Large intestine (tissue), 12 donors: ENCODE results near the gene DDO. TPM values are rescaled to one million over a fixed set of nuclear protein-coding genes. Genes with fewer than 3 reads are reported as not detected.
"Not testable (repeated sequence)": the region's sequence is repeated elsewhere in the genome, so short reads cannot be mapped to it uniquely, and the experiment has no call there.

Source experiments
- DNase-seq, 2 donors: peaks; one replicate each; pipeline versions ENCODE4 v3.0.0 to v3.0.0-alpha.2; 2013
- H3K27ac ChIP-seq: one replicate; pipeline ENCODE4 v1.5.1; 2013; ENCODE audit warnings: low read length
- H3K27me3 ChIP-seq: 2 replicates; pipeline ENCODE4 v1.6.1; 2013; ENCODE audit warnings: low read length; ENCODE audit not compliant: control insufficient read depth, insufficient read depth
- H3K36me3 ChIP-seq: 2 replicates; pipeline ENCODE4 v1.6.1; 2013; ENCODE audit warnings: low read length; ENCODE audit not compliant: control insufficient read depth, insufficient read depth
- H3K4me1 ChIP-seq: one replicate; pipeline ENCODE4 v1.6.1; 2013; ENCODE audit warnings: low read length; ENCODE audit not compliant: control insufficient read depth, insufficient read depth
- H3K4me3 ChIP-seq: one replicate; pipeline ENCODE4 v1.5.1; 2013; ENCODE audit warnings: low read length
- H3K9me3 ChIP-seq: one replicate; pipeline ENCODE4 v1.6.1; 2013; ENCODE audit warnings: mild to moderate bottlenecking, low read depth, low read length, moderate library complexity; ENCODE audit not compliant: control insufficient read depth
- WGBS: methylation state at CpG from one replicate; pipeline ENCODE4 v1.1.5; 2013; ENCODE audit warnings: low lambda C conversion rate; ENCODE audit not compliant: insufficient coverage; 5-methylcytosine and 5-hydroxymethylcytosine counted together
- long read RNA-seq, 11 donors: transcript quantifications; one replicate each; lab custom pipeline, GENCODE V29; 2026
- polyA plus RNA-seq: library from polyadenylated mRNA; unstranded; fragments of 120-200 nt; gene quantifications from one replicate; pipeline ENCODE4 v1.2.1, GENCODE V29; 2013

DDO gene, protein sequence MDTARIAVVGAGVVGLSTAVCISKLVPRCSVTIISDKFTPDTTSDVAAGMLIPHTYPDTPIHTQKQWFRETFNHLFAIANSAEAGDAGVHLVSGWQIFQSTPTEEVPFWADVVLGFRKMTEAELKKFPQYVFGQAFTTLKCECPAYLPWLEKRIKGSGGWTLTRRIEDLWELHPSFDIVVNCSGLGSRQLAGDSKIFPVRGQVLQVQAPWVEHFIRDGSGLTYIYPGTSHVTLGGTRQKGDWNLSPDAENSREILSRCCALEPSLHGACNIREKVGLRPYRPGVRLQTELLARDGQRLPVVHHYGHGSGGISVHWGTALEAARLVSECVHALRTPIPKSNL
- polyA plus RNA-seq: 5.2 TPM
- long read RNA-seq, donor 1, partial matches to known transcripts: 0 of 1 reads
- long read RNA-seq, donor 1, other reads (novel, unspliced or antisense): 0 of 1 reads
- long read RNA-seq, donor 2, partial matches to known transcripts: 0 of 4 reads
- long read RNA-seq, donor 2, other reads (novel, unspliced or antisense): 0 of 4 reads
- long read RNA-seq, donor 3, partial matches to known transcripts: 0 of 4 reads
- long read RNA-seq, donor 3, other reads (novel, unspliced or antisense): 0 of 4 reads
- long read RNA-seq, donor 4: 0 reads
- long read RNA-seq, donor 5: 0 reads
- long read RNA-seq, donor 6: 0 reads
- long read RNA-seq, donor 7: 0 reads
- long read RNA-seq, donor 8: 0 reads
- long read RNA-seq, donor 9, partial matches to known transcripts: 0 of 2 reads
- long read RNA-seq, donor 9, other reads (novel, unspliced or antisense): 0 of 2 reads
- long read RNA-seq, donor 10, partial matches to known transcripts: 0 of 1 reads
- long read RNA-seq, donor 10, other reads (novel, unspliced or antisense): 0 of 1 reads
- long read RNA-seq, donor 11, partial matches to known transcripts: 0 of 1 reads
- long read RNA-seq, donor 11, other reads (novel, unspliced or antisense): 0 of 1 reads

DNA sequence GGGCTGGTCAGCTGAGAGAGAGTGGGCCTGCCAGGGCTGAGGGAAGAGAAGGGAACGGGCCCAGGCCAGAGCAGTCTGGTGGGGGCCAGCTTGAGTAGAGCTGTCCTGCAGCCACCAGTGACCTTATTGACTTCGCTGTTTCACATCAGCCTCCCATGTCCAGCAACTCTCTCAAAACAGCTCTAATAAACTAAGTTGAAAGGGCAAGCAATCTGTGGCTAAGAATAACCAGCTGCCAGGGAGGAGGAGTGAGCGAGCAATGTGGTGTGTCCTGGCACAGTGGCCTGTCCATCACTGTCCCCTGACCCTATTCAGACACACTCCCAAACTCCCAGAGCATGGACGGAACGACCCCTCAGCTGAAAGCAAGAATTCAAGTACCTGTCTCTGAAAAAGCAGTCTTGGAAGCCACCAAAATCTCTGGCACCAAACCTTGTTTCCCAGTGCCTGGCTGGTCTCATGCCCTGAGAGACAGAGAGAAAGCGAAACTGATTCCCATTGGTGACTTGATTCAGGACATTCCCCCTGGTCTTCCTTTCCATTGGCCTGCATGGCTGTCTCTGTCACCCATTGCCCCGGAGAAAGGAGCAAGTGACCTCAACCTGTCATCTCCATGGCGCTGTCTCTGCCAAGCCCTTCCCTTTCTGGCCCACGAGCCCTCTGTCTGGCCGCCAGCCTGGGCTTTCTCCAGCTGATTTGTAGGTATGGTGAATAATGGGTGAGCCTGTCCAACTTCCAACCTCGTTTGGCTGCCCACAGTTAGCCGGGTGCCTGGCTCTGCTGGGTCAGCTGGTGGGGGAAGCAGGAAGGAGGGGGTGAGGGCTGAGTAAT lies at the start of gene DDO:
DDO (minus strand) TSS at position 490 of the 831 bp plus-strand sequence. CDS start 2,113 bp downstream, outside the sequence.
- Histone ChIP-seq H3K27me3 (no peaks in the 10 kb centered on the region), H3K27ac (peak within 1 kb of the TSS; percentile 67), H3K4me3 (peak within 1 kb of the TSS; percentile 13), H3K4me1 (peaks cover 42% of the 10 kb centered on the region), H3K9me3 (no peaks in the 10 kb centered on the region), H3K36me3 (no peaks in the 10 kb centered on the region)
- no CpG with 5 or more reads among the region's 12 CpGs for WGBS
- peak; percentile 32 to 62 for DNase-seq

DNA sequence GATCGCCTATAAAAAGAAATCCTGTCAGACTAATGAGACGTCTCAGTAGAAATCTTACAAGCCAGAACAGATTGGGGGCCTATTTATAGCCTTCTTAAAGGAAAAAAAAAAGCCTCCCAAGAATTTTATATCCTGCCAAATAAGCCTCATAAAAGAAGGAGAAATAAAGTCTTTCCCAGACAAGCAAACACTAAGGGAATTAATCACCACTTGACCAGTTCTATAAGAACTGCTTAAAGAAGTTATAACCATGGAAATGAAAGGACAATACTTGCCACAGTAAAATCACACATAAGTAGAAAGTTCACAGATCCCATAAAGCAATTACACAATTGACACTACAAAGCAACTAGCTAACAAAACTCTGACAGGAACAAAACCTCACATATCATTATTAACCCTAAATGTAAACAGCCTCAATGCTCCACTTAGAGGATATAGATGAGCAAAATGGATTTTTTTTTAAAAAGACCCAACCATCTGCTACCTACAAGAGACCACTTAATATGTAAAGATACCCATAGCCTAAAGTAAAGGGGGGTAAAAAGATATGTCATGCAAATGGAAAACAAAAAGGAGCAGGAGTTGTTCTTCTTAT lies 47.6 kb upstream of the DDO start:
- H3K27ac ChIP-seq: no peak overlapping the region
- WGBS: no CpG with 5 or more reads among the region's 2 CpGs
- H3K4me1 ChIP-seq: no peaks in the 10 kb centered on the region
- H3K27me3 ChIP-seq: no peaks in the 10 kb centered on the region
- no peaks in the 10 kb centered on the region for H3K36me3 ChIP-seq
- no peak for DNase-seq
- peaks cover 4% of the 10 kb centered on the region for H3K9me3 ChIP-seq
- H3K4me3 ChIP-seq: no peak overlapping the region

DNA sequence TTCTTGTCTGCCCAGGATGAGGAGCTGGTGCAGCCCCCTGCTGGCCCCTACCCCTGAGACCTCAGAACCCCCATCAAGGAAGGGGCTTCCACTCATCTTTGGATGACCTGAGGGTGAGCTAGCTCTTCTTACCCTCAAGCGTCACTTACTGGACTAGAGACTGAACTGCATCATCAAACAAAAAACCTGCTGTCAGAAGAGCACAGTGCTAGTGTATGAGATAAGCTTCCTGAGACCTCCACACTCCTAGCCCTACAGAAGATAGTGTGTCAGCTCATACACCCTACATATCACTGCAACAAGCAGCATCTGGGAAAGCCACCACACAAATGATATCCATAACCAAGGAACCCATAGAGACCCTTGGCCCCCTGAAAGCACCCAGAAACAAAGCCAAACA lies 46.0 kb upstream of the DDO start:
- Histone ChIP-seq H3K4me1 (no peaks in the 10 kb centered on the region), H3K9me3 (peaks cover 4% of the 10 kb centered on the region), H3K27ac (no peak overlapping the region), H3K27me3 (no peaks in the 10 kb centered on the region), H3K4me3 (no peak overlapping the region), H3K36me3 (no peaks in the 10 kb centered on the region)
- DNase-seq: no peak
- WGBS: no CpG with 5 or more reads among the region's 1 CpG

DNA sequence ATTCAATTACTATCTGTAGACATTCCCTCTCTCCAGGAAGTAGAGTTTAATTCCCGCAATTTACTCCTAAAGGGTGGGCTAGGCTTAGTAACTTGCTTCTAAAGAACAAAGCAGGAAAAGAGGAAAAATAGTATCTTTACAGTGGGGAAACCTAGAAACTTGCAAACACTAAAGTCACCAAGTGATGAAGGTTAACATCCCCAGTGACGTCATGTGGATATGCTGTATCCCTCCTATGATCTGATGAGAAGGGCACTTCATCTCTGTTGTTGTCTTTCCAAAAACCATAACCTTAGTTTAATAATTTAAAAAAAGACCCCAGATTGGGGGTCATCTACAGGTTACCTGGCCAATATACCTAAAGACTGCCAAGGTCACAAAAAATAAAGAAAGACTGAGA lies 43.8 kb upstream of the DDO start:
- Histone ChIP-seq H3K4me1 (no peaks in the 10 kb centered on the region), H3K27me3 (no peaks in the 10 kb centered on the region), H3K9me3 (peaks cover 4% of the 10 kb centered on the region), H3K27ac (no peak overlapping the region), H3K36me3 (no peaks in the 10 kb centered on the region), H3K4me3 (no peak overlapping the region)
- WGBS: no CpG with 5 or more reads among the region's 2 CpGs
- DNase-seq: no peak

DNA sequence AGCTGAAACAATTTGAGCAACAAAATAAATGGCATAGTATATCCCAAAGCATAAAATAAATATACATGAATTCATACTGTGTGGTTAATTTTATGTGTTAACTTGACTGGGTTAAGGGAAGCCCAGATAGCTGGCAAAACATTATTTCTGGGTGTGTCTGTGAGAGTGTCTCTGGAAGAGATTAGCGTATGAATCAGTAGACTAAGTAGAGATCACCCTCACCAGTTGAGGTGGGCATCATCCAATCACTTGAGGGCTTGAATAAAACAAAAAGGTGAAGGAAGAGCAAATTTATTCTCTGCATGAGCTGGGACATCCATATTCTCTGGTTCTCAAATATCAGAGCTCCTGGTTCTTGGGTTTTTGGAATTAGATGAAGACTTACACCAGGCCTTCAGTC lies 43.1 kb upstream of the DDO start:
- H3K4me1 ChIP-seq: no peaks in the 10 kb centered on the region
- no peaks in the 10 kb centered on the region for H3K27me3 ChIP-seq
- WGBS: no CpG with 5 or more reads among the region's 1 CpG
- H3K4me3 ChIP-seq: no peak overlapping the region
- peaks cover 4% of the 10 kb centered on the region for H3K9me3 ChIP-seq
- DNase-seq: no peak
- H3K36me3 ChIP-seq: no peaks in the 10 kb centered on the region
- no peak overlapping the region for H3K27ac ChIP-seq

DNA sequence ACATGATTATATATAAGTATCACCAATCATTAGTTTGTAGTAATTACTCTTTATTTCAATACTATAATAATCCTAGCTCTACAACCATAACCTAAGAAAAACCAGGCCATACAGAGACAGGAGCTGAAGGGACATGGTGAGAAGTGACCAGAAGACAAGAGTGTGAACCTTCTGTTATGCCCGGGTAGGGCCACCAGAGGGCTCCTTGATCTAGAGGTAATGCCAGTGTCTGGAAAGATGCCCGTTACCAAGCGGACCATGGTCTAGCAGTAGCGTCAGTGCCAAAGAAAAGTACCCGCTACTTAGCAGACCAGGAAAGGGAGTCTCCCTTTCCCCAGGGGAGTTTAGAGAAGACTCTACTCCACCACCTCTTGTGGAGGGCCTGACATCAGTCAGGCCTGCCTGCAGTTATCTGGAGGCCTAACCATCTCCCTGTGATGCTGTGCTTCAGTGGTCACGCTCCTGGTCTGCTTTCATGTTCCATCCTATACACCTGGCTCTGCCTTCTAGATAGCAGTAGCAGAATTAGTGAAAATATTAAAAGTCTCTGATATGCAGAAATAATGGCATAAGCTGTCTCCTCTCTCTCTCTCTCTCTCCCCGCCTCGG lies 42.3 kb upstream of the DDO start:
- no CpG with 5 or more reads among the region's 8 CpGs for WGBS
- H3K36me3 ChIP-seq, H3K4me3 ChIP-seq, H3K9me3 ChIP-seq, H3K27me3 ChIP-seq, DNase-seq, H3K4me1 ChIP-seq, H3K27ac ChIP-seq: not testable (repeated sequence)

DNA sequence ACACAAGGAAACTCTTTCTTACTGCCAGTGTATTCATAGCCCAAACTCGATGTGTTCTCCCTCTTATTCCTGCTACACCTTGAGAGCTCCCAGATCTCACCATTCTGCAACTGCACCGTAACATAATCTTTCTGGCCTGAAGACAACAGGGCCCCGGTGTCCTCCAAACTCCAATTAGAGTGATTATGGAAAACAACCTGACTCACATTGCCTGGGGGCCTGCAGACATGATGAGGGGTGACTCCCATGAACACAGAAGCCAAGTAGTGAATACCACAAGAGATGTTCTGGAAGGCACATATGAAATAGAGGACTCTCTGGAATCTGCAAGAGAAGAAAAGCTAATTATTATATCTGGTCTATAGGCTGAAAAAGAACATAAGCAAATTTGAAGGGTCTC lies 41.3 kb upstream of the DDO start:
- no CpG with 5 or more reads among the region's 3 CpGs for WGBS
- no peaks in the 10 kb centered on the region for H3K4me1 ChIP-seq
- H3K9me3 ChIP-seq: no peaks in the 10 kb centered on the region
- DNase-seq: no peak
- no peak overlapping the region for H3K27ac ChIP-seq
- no peaks in the 10 kb centered on the region for H3K36me3 ChIP-seq
- no peak overlapping the region for H3K4me3 ChIP-seq
- no peaks in the 10 kb centered on the region for H3K27me3 ChIP-seq

DNA sequence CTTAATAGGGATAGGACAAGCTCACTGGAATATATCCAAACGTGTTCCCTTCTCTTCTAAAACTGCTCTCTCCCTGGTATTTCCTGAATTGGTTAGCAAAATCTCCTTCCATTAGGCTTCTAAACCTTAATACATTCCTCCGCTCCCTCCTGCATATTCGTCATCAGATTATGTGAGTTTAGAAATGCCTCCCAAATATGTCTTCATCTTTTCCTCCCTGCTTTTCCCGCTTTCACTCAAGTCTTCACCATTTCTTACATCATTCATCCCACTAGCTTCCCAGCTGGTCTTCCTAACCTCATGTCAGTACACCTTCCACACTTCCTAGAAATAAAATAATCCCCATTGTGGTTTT lies 34.1 kb upstream of the DDO start:
- Histone ChIP-seq H3K36me3 (no peaks in the 10 kb centered on the region), H3K27me3 (no peaks in the 10 kb centered on the region), H3K4me1 (no peaks in the 10 kb centered on the region), H3K9me3 (no peaks in the 10 kb centered on the region), H3K27ac (no peak overlapping the region), H3K4me3 (no peak overlapping the region)
- DNase-seq: no peak
- 84% methylated on average over 4 of the region's 4 CpGs for WGBS

DNA sequence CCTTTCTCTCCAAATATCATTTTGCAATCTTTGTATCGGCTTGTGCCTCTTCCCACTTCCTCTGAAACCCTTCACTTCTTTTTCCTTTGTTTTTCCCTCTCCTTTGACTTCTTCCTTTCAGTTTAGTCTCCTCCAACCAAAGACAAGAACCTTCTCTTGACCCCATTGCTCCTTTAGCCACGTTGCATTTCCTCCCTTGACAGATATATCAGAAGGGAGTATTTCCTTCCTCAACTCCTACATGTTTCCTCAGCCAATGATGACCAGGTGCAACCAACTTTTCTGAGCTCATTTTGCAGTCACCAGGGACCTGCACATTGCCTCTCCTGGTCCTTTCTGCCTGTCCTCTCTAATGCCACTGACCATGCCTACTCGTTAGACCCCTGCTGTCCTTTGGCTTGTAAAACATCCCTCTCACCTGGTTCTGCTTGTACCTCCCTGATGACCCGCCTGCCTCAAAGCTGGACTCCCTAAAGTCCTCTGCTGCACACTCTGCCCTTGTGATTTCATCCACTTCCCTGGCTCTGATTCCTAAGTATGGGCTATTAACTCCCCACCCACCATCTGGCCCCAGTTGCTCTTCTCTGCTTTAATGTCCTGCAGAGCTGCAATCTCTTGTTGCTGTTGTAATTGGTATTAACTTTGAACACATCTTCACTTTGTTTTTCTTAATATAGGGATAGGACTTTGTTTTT lies 33.6 kb upstream of the DDO start:
- Histone ChIP-seq H3K4me1 (no peaks in the 10 kb centered on the region), H3K4me3 (no peak overlapping the region), H3K36me3 (no peaks in the 10 kb centered on the region), H3K27ac (no peak overlapping the region), H3K27me3 (no peaks in the 10 kb centered on the region), H3K9me3 (no peaks in the 10 kb centered on the region)
- no peak for DNase-seq
- WGBS: 67% methylated on average over 2 of the region's 4 CpGs
